GM23338 (cell line): ENCODE measurements around the gene TUBB3. TPM values are rescaled to one million over a fixed set of nuclear protein-coding genes. Genes with fewer than 3 reads are reported as not detected.

ENCODE experiments used
- ATAC-seq: fragments of 200-7000 bp; cut with Tn5 transposase; 3 replicates; pipeline ENCODE4 v1.9.1; 2020
- DNase-seq: peaks from one replicate; pipeline ENCODE4 v3.0.0-alpha.2; 2015; ENCODE audit warnings: low spot score
- H2AFZ ChIP-seq: fragments of 200-600 bp; sonication (generic); 2 replicates; pipeline ENCODE4 v1.8.0; 2016; ENCODE audit warnings: antibody characterized with exemption, mild to moderate bottlenecking, moderate library complexity
- H3F3A ChIP-seq: fragments of 200-600 bp; sonication (generic); replicated peaks from 2 replicates; pipeline ENCODE4 v1.8.0; 2017; ENCODE audit warnings: antibody characterized with exemption, mixed run types, low read depth
- H3K27ac ChIP-seq: fragments of 200-600 bp; sonication (generic); 2 replicates; pipeline ENCODE4 v1.6.1; 2016; ENCODE audit warnings: low read depth
- H3K27me3 ChIP-seq: fragments of 200-600 bp; sonication (generic); 2 replicates; pipeline ENCODE4 v1.8.0; 2016; ENCODE audit warnings: mild to moderate bottlenecking, mixed run types, moderate library complexity; ENCODE audit not compliant: insufficient read depth
- H3K36me3 ChIP-seq: fragments of 200-600 bp; sonication (generic); 2 replicates; pipeline ENCODE4 v1.8.0; 2016; ENCODE audit warnings: mild to moderate bottlenecking; ENCODE audit not compliant: insufficient read depth
- H3K4me1 ChIP-seq: fragments of 200-600 bp; sonication (generic); 2 replicates; pipeline ENCODE4 v1.8.0; 2016; ENCODE audit warnings: mild to moderate bottlenecking, moderate library complexity; ENCODE audit not compliant: insufficient read depth
- H3K4me2 ChIP-seq: fragments of 200-600 bp; sonication (generic); 2 replicates; pipeline ENCODE4 v1.7.1; 2017; ENCODE audit warnings: mixed run types
- H3K4me3 ChIP-seq: fragments of 200-600 bp; sonication (generic); 2 replicates; pipeline ENCODE4 v1.6.1; 2016; ENCODE audit warnings: mixed run types
- H3K79me2 ChIP-seq: fragments of 200-600 bp; sonication (generic); replicated peaks from 2 replicates; pipeline ENCODE4 v1.8.0; 2017; ENCODE audit warnings: mild to moderate bottlenecking; ENCODE audit not compliant: insufficient read depth
- H3K9me2 ChIP-seq: fragments of 200-600 bp; sonication (generic); 2 replicates; pipeline ENCODE4 v1.8.0; 2017; ENCODE audit not compliant: insufficient read depth
- H4K20me1 ChIP-seq: fragments of 200-600 bp; sonication (generic); replicated peaks from 2 replicates; pipeline ENCODE4 v1.8.0; 2017; ENCODE audit warnings: mild to moderate bottlenecking; ENCODE audit not compliant: insufficient read depth
- H3K27ac Mint-ChIP-seq: 2 replicates; pipeline ENCODE4 v1.8.0; 2020; ENCODE audit warnings: inconsistent platforms, mild to moderate bottlenecking, moderate library complexity, mixed read lengths
- H3K27me3 Mint-ChIP-seq: 3 replicates; pipeline ENCODE4 v1.8.0; 2022; ENCODE audit warnings: low read depth, mild to moderate bottlenecking, moderate library complexity, mixed read lengths, inconsistent platforms; ENCODE audit not compliant: insufficient read depth, poor library complexity
- H3K36me3 Mint-ChIP-seq: 3 replicates; pipeline ENCODE4 v1.8.0; 2021; ENCODE audit warnings: low read depth, mild to moderate bottlenecking, inconsistent platforms, moderate library complexity, mixed read lengths
- H3K4me1 Mint-ChIP-seq: 3 replicates; pipeline ENCODE4 v1.8.0; 2020; ENCODE audit warnings: mild to moderate bottlenecking, inconsistent platforms, mixed read lengths
- H3K4me3 Mint-ChIP-seq: 3 replicates; pipeline ENCODE4 v1.8.0; 2021; ENCODE audit warnings: moderate library complexity, mild to moderate bottlenecking, inconsistent platforms, mixed read lengths
- H3K9me3 Mint-ChIP-seq: 3 replicates; pipeline ENCODE4 v1.8.0; 2020; ENCODE audit warnings: moderate library complexity, mild to moderate bottlenecking, inconsistent platforms, mixed read lengths
- CREB1 ChIP-seq: fragments of 250-450 bp; sonication (Bioruptor Pico); IDR thresholded peaks from 2 replicates; pipeline ENCODE4 v1.5.0; 2020; ENCODE audit warnings: low read depth, mild to moderate bottlenecking, moderate library complexity
- ETS1 ChIP-seq: IDR thresholded peaks from 2 replicates; pipeline ENCODE4 v1.6.1; 2016; ENCODE audit warnings: antibody characterized with exemption
- EZH2phosphoT487 ChIP-seq: fragments of 200-600 bp; sonication (generic); IDR thresholded peaks from one replicate; pipeline ENCODE4 v1.8.1; 2018; ENCODE audit warnings: antibody characterized with exemption; ENCODE audit not compliant: unreplicated experiment
- JUNB ChIP-seq: IDR thresholded peaks from one replicate; pipeline ENCODE4 v1.6.1; 2016; ENCODE audit warnings: antibody characterized with exemption; ENCODE audit not compliant: unreplicated experiment
- NANOG ChIP-seq: IDR thresholded peaks from 2 replicates; pipeline ENCODE4 v1.6.1; 2016; ENCODE audit warnings: antibody characterized with exemption, borderline replicate concordance
- POLR2AphosphoS5 ChIP-seq: IDR thresholded peaks from 2 replicates; pipeline ENCODE4 v1.6.1; 2016; ENCODE audit warnings: antibody characterized with exemption, low read depth
- STAT1 ChIP-seq: IDR thresholded peaks from one replicate; pipeline ENCODE4 v1.6.1; 2016; ENCODE audit warnings: antibody characterized with exemption; ENCODE audit not compliant: unreplicated experiment
- ZNF462 ChIP-seq: fragments of 250-450 bp; sonication (Bioruptor Pico); IDR thresholded peaks from 2 replicates; pipeline ENCODE4 v1.5.0; 2020; ENCODE audit warnings: mild to moderate bottlenecking, moderate library complexity
- polyA plus RNA-seq: library from polyadenylated mRNA; unstranded; fragments of >200 nt; fragmentation: Nextera tagmentation; extraction: Ambion mirVana; gene quantifications from 2 replicates; pipeline ENCODE4 v1.2.1, GENCODE V29; 2016
- total RNA-seq: library from RNA; depleted of rRNA; stranded (reverse); fragments of >200 nt; shearing (Covaris generic); gene quantifications from 2 replicates; pipeline ENCODE4 v1.2.3, GENCODE V29; 2014
- TF ChIP-seq, protein P1 (sequence below): IDR thresholded peaks from one replicate; pipeline ENCODE4 v1.6.1; 2018; ENCODE audit warnings: antibody characterized with exemption; ENCODE audit not compliant: unreplicated experiment

Gene TUBB3
- total and polyA plus RNA-seq, 2 experiments from 2014 or later, result 149 to 443 TPM

DNA sequence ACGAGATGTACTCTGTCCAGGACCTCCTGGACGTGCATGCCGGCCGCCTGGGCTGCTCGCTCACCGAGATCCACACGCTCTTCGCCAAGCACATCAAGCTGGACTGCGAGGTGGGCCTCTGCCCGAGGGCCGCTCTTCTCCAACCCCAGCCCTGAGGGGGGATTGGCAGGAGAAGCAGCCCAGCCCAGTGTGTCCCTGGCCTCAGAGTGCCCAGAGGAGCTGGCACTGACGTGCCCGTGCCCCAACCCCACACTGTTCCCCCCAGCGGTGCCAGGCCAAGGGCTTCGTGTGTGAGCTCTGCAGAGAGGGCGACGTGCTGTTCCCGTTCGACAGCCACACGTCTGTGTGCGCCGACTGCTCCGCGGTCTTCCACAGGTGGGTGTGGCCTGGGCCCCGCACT lies 41.1 kb downstream of the TUBB3 start:
- peaks cover 17% of the 10 kb centered on the region for H3K36me3 Mint-ChIP-seq
- H2AFZ ChIP-seq, result no peak overlapping the region

More for the DNA sequence above, 41.1 kb downstream of the TUBB3 start:
- Histone ChIP-seq H3K4me1 (no peaks in the 10 kb centered on the region), H3F3A (peaks cover 3% of the 10 kb centered on the region; the same call in 1 of the 2 replicates), H3K27me3 (no peaks in the 10 kb centered on the region), H3K27ac (no peak overlapping the region), H3K36me3 (no peaks in the 10 kb centered on the region), H3K4me2 (no peak overlapping the region), H3K9me2 (no peaks in the 10 kb centered on the region), H3K79me2 (no peaks in the 10 kb centered on the region), H3K4me3 (no peak overlapping the region), H4K20me1 (0 out of 2 replicates have a peak, but pooled peaks cover 3% of the 10 kb centered on the region)
- H3K27me3 Mint-ChIP-seq, result peaks cover 12% of the 10 kb centered on the region
- ATAC-seq, result no peak; the same call in 2 of the 3 replicates
- TF ChIP-seq ETS1, result no peak
- TF ChIP-seq ZNF462 (CRISPR knock-in tag), result no peak
- TF ChIP-seq STAT1, result no peak
- no peak for TF ChIP-seq NANOG
- no peak for TF ChIP-seq EZH2phosphoT487
- TF ChIP-seq, protein P1, sequence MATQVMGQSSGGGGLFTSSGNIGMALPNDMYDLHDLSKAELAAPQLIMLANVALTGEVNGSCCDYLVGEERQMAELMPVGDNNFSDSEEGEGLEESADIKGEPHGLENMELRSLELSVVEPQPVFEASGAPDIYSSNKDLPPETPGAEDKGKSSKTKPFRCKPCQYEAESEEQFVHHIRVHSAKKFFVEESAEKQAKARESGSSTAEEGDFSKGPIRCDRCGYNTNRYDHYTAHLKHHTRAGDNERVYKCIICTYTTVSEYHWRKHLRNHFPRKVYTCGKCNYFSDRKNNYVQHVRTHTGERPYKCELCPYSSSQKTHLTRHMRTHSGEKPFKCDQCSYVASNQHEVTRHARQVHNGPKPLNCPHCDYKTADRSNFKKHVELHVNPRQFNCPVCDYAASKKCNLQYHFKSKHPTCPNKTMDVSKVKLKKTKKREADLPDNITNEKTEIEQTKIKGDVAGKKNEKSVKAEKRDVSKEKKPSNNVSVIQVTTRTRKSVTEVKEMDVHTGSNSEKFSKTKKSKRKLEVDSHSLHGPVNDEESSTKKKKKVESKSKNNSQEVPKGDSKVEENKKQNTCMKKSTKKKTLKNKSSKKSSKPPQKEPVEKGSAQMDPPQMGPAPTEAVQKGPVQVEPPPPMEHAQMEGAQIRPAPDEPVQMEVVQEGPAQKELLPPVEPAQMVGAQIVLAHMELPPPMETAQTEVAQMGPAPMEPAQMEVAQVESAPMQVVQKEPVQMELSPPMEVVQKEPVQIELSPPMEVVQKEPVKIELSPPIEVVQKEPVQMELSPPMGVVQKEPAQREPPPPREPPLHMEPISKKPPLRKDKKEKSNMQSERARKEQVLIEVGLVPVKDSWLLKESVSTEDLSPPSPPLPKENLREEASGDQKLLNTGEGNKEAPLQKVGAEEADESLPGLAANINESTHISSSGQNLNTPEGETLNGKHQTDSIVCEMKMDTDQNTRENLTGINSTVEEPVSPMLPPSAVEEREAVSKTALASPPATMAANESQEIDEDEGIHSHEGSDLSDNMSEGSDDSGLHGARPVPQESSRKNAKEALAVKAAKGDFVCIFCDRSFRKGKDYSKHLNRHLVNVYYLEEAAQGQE, result no peak
- TF ChIP-seq POLR2AphosphoS5, result no peak
- TF ChIP-seq CREB1 (CRISPR knock-in tag), result no peak
- TF ChIP-seq JUNB, result no peak
- H3K9me3 Mint-ChIP-seq, result peaks cover 2% of the 10 kb centered on the region; the same call in 1 of the 3 replicates
- H3K4me3 Mint-ChIP-seq, result no peak overlapping the region
- DNase-seq, result no peak
- no peaks in the 10 kb centered on the region; the same call in 2 of the 3 replicates for H3K4me1 Mint-ChIP-seq
- H3K27ac Mint-ChIP-seq, result no peak overlapping the region
